ENCODE measurements around the gene MSI2.
"Not testable (repeated sequence)": the region's sequence is repeated elsewhere in the genome, so short reads cannot be mapped to it uniquely, and the experiment has no call there.

The MSI2 gene

GRCh38 chr17:57619061-57619937 lies 363.0 kb downstream of the MSI2 start:
- DNase-seq (ENCODE audit: low read depth) = no peak

GRCh38 chr17:57620576-57620975 lies 364.3 kb downstream of the MSI2 start:
- DNase-seq (ENCODE audit: low read depth) = no peak

- DNase-seq (ENCODE audit: low read depth) = not testable (repeated sequence)
Observed at GRCh38 chr17:57621791-57622190, 365.5 kb downstream of the MSI2 start.

GRCh38 chr17:57622306-57622682 lies 366.0 kb downstream of the MSI2 start:
- no peak for DNase-seq (ENCODE audit: low read depth)

GRCh38 chr17:57622683-57623433 lies 366.5 kb downstream of the MSI2 start:
- DNase-seq (ENCODE audit: low read depth) = peak; percentile 61

GRCh38 chr17:57623620-57624019 lies 367.3 kb downstream of the MSI2 start:
- no peak for DNase-seq (ENCODE audit: low read depth)

GRCh38 chr17:57624386-57624785 lies 368.1 kb downstream of the MSI2 start:
- DNase-seq (ENCODE audit: low read depth) = no peak

GRCh38 chr17:57625511-57625910 lies 369.2 kb downstream of the MSI2 start:
- no peak for DNase-seq (ENCODE audit: low read depth)

GRCh38 chr17:57625957-57626356 lies 369.6 kb downstream of the MSI2 start:
- no peak for DNase-seq (ENCODE audit: low read depth)

GRCh38 chr17:57626520-57627210 lies 370.3 kb downstream of the MSI2 start:
- DNase-seq (ENCODE audit: low read depth) = no peak

- DNase-seq (ENCODE audit: low read depth) = no peak
Observed at GRCh38 chr17:57627591-57627990, 371.3 kb downstream of the MSI2 start.

- no peak for DNase-seq (ENCODE audit: low read depth)
Observed at GRCh38 chr17:57628421-57628820, 372.1 kb downstream of the MSI2 start.

GRCh38 chr17:57629470-57629869 lies 373.1 kb downstream of the MSI2 start:
- no peak for DNase-seq (ENCODE audit: low read depth)

- no peak for DNase-seq (ENCODE audit: low read depth)
Observed at GRCh38 chr17:57629886-57630285, 373.6 kb downstream of the MSI2 start.

GRCh38 chr17:57630736-57631135 lies 374.4 kb downstream of the MSI2 start:
- DNase-seq (ENCODE audit: low read depth) = no peak

- no peak for DNase-seq (ENCODE audit: low read depth)
Observed at GRCh38 chr17:57631871-57632270, 375.5 kb downstream of the MSI2 start.

GRCh38 chr17:57632294-57632693 lies 376.0 kb downstream of the MSI2 start:
- DNase-seq (ENCODE audit: low read depth) = no peak

- DNase-seq (ENCODE audit: low read depth) = no peak
Observed at GRCh38 chr17:57633236-57633635, 376.9 kb downstream of the MSI2 start.

GRCh38 chr17:57634713-57635465 lies 378.6 kb downstream of the MSI2 start:
- no peak for DNase-seq (ENCODE audit: low read depth)

- no peak for DNase-seq (ENCODE audit: low read depth)
Observed at GRCh38 chr17:57636274-57636673, 380.0 kb downstream of the MSI2 start.

GRCh38 chr17:57636985-57637665 lies 380.8 kb downstream of the MSI2 start:
- DNase-seq (ENCODE audit: low read depth) = no peak

- DNase-seq (ENCODE audit: low read depth) = no peak
Observed at GRCh38 chr17:57637666-57638010, 381.3 kb downstream of the MSI2 start.
